ENCODE results near the gene CTXND1.

- no peak for TF ChIP-seq CTCF (conservative IDR thresholded peaks at IDR 0.05; ENCODE audit: low read length)
- no peak for TF ChIP-seq EZH2phosphoT487 (IDR thresholded peaks at IDR 0.05; ENCODE audit: borderline replicate concordance)
Observed at GRCh38 chr15:80242802-80243201, 9.2 kb downstream of the CTXND1 start.

Data from Loucy (cell line).